Lower lobe of right lung (tissue), 2 donors: ENCODE measurements around the gene CDHR2. TPM values are rescaled to one million over a fixed set of nuclear protein-coding genes. Genes with fewer than 3 reads are reported as not detected.

Experiments
- ATAC-seq, 2 donors: fragments of 200-7000 bp; cut with Tn5 transposase; one replicate each; pipeline ENCODE4 v1.9.1; 2020 to 2022; ENCODE audit warnings: mild to moderate bottlenecking in 2 of 2, moderate library complexity in 2 of 2
- DNase-seq: peaks from one replicate; pipeline ENCODE4 v3.0.0-alpha.2; 2020
- H3K27ac ChIP-seq: fragments of 200-600 bp; one replicate; pipeline ENCODE4 v1.8.0; 2022
- H3K27me3 ChIP-seq: fragments of 200-600 bp; one replicate; pipeline ENCODE4 v1.8.0; 2022; ENCODE audit warnings: low read depth
- H3K36me3 ChIP-seq: fragments of 200-600 bp; one replicate; pipeline ENCODE4 v1.8.0; 2022; ENCODE audit warnings: mild to moderate bottlenecking
- H3K4me1 ChIP-seq: fragments of 200-600 bp; one replicate; pipeline ENCODE4 v1.8.0; 2022
- H3K4me3 ChIP-seq: fragments of 200-600 bp; one replicate; pipeline ENCODE4 v1.8.0; 2022; ENCODE audit warnings: mild to moderate bottlenecking
- H3K9me3 ChIP-seq: fragments of 200-600 bp; one replicate; pipeline ENCODE4 v1.8.0; 2022
- intact Hi-C: fragments of 100-400 bp; cut with DNase I; formaldehyde crosslinking; loops from one replicate; pipeline ENCODE4 v1.11.0; 2022
- total RNA-seq: library from RNA; stranded (reverse); fragmentation: NEBNext Ultra II Directional; extraction: Animal tissue kit (Norgen Biotek cat#: 25700); gene quantifications from one replicate; pipeline ENCODE4 v1.2.1, GENCODE V29; 2021
- TF ChIP-seq, protein P1 (sequence below): fragments of 200-600 bp; IDR thresholded peaks from one replicate; pipeline ENCODE4 v1.8.0; 2022; ENCODE audit warnings: antibody characterized with exemption, mild to moderate bottlenecking
- donor health status: DM: no; HTN: yes; CAD: no; lungs with severe emphysema.

Gene CDHR2
- total RNA-seq, 1 donor from 2014 or later = 0.62 TPM

DNA sequence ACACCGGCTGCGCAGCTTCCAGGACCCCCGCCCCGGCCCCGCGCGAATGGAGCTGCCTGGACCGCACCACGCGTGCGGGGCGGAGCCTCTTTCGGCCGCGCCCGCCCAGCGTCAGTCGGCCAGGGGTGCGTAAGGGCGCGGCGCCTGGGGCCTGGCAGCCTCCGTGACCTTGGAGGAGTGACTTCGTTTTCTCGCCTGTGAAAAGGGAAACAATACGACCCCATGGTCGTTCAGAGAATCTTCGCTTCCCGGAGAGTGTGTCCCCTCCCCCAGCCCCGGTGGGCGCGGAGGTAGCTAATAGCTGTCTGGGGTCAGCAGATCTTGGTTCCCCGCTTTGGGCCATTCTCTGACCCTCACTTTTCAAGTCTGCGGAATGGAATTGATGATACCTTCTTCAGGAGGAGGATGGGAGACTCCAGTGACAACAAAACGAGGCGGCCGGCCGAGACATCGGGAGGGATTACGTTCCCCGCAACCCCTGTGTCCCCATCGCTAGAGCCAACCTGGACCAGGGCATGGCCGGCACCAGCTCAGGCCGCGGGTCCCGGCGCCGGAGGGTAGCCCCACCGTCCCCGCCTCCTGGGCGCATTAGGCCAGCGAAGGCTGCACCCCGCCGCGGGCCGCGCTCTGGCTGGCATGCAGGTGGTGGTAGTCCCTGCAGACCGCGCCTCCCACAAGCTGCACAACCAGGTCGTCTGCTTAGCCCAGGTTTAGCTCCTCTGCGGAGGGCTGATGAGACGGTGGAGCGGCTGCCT is 5.5 kb upstream of the CDHR2 start:
- peak overlapping the region; percentile 76 for H3K4me3 ChIP-seq
- H3K9me3 ChIP-seq = no peaks in the 10 kb centered on the region
- H3K27ac ChIP-seq = peak overlapping the region; percentile 78
- DNase-seq = peak; percentile 87
- intact Hi-C loops = no loop called here
- TF ChIP-seq, protein P1, sequence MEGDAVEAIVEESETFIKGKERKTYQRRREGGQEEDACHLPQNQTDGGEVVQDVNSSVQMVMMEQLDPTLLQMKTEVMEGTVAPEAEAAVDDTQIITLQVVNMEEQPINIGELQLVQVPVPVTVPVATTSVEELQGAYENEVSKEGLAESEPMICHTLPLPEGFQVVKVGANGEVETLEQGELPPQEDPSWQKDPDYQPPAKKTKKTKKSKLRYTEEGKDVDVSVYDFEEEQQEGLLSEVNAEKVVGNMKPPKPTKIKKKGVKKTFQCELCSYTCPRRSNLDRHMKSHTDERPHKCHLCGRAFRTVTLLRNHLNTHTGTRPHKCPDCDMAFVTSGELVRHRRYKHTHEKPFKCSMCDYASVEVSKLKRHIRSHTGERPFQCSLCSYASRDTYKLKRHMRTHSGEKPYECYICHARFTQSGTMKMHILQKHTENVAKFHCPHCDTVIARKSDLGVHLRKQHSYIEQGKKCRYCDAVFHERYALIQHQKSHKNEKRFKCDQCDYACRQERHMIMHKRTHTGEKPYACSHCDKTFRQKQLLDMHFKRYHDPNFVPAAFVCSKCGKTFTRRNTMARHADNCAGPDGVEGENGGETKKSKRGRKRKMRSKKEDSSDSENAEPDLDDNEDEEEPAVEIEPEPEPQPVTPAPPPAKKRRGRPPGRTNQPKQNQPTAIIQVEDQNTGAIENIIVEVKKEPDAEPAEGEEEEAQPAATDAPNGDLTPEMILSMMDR = no peak
- H3K36me3 ChIP-seq = no peaks in the 10 kb centered on the region
- H3K4me1 ChIP-seq = peaks cover 40% of the 10 kb centered on the region
- no peaks in the 10 kb centered on the region for H3K27me3 ChIP-seq
- peak; percentile 89 to 90 for ATAC-seq

DNA sequence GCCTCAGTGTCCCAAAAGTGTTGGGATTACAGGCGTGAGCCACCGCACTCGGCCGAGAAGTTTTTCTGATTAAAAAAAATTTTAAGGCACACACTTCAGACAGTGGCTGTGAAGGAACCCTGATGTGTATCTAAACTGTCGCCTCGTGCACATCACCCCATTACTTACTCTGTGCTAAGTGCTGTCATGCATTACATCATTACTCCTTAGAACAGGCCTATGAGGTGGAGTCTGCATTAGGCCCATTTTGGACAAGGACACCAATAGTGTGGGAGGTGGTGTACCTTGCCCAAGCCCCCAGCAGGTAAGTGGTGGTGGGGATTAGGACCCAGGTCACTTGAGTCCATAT is 3.8 kb upstream of the CDHR2 start:
- no peak overlapping the region for H3K4me3 ChIP-seq
- H3K27ac ChIP-seq = no peak overlapping the region
- DNase-seq (no peak), ATAC-seq (no peak)
- H3K27me3 ChIP-seq = no peaks in the 10 kb centered on the region
- H3K9me3 ChIP-seq = no peaks in the 10 kb centered on the region
- no peaks in the 10 kb centered on the region for H3K36me3 ChIP-seq
- intact Hi-C loops = no loop called here
- peaks cover 32% of the 10 kb centered on the region for H3K4me1 ChIP-seq
- TF ChIP-seq, protein P1 = no peak

DNA sequence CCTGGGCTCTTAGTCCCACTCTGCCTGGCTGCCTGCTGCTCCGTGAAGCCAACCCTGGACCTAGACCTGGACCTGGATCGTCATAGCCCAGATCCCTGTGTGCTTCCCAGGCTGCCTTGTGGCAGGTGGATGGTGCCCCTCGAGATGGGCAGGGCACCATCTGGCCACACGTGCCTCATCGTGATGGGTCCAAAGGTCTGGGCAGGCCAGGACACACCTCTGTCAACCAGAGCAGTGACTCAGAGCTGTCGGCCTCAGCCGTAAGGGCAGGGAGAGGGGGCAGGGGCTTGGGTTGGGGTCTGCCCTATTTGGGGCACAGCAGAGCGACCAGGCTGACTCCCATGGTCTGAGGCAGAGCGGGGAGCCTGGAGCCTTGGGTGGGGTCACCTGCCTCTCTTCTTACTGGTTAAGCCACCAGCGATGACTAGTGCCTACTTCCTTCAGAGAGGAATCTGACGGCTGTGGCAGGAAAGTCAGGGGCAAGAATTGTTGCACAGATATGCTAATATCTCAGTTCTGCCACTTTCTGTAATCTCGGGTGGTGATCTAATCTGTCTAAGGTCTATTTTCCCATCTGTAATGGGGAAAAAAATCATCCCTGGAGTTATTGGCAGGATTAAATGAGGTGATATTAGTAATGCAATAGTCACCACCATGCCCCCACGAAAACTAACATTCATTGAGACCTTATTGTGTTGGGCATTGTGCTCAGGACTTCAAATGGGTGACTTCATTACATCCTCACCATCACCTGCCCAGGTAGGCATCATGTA is 3.2 kb upstream of the CDHR2 start:
- no peaks in the 10 kb centered on the region for H3K27me3 ChIP-seq
- H3K27ac ChIP-seq = no peak overlapping the region
- DNase-seq = no peak
- H3K9me3 ChIP-seq = no peaks in the 10 kb centered on the region
- TF ChIP-seq, protein P1 = no peak
- no peaks in the 10 kb centered on the region for H3K36me3 ChIP-seq
- ATAC-seq = no peak
- no peak overlapping the region for H3K4me3 ChIP-seq
- intact Hi-C loops = no loop called here
- peaks cover 26% of the 10 kb centered on the region for H3K4me1 ChIP-seq

DNA sequence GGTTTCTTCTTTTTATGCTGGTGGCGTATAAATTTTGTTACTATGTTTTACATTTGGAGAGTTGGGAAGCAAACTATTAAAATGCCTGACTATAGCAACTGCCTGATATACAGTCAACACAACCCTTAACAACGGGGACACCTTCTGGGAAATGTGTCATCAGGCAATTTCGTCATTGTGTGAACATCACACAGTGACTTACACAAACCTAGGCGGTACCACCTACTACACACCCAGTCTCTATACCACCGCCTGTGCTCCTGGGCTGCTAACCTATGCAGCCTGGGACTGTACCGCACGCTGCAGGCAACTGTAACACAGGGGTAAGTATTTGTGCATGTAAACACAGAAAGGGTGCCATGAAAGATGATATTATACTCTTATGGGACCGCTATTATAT is 1.3 kb upstream of the CDHR2 start:
- Histone ChIP-seq H3K9me3 (no peaks in the 10 kb centered on the region), H3K36me3 (no peaks in the 10 kb centered on the region), H3K27me3 (peaks cover 9% of the 10 kb centered on the region), H3K27ac (no peak overlapping the region), H3K4me1 (peaks cover 8% of the 10 kb centered on the region), H3K4me3 (no peak overlapping the region)
- intact Hi-C loops = no loop called here
- DNase-seq (no peak), ATAC-seq (no peak)
- TF ChIP-seq, protein P1 = no peak

DNA sequence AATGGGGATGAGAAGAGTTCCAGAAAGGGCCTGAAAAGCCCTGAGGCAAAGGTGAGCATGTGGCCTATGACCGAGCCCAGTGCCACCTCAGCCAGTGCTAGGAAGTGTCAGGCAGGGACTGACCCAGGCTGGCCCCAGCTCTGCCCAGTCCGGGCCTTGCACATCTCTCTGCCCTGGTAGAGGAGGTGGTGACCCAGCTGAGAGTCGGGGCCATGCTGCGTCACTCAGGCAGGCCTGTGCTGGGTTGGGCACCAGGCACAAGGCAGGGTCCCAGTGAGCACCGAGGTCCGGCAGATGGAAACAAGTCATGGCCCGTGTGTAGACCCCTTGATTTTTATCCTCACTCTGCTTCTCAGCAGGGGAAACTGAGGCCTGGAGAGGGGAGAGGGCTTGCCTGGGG is 729 bp downstream of the CDHR2 start:
- no peaks in the 10 kb centered on the region for H3K4me1 ChIP-seq
- H3K9me3 ChIP-seq = no peaks in the 10 kb centered on the region
- TF ChIP-seq, protein P1 = no peak
- no peak overlapping the region for H3K27ac ChIP-seq
- DNase-seq (no peak), ATAC-seq (no peak)
- intact Hi-C loops = no loop called here
- H3K36me3 ChIP-seq = no peaks in the 10 kb centered on the region
- peaks cover 19% of the 10 kb centered on the region for H3K27me3 ChIP-seq
- no peak overlapping the region for H3K4me3 ChIP-seq
